Measurements from ENCODE around the gene VRK2.
"Not testable (repeated sequence)": the region's sequence is repeated elsewhere in the genome, so short reads cannot be mapped to it uniquely, and the experiment has no call there.

VRK2 gene

DNA sequence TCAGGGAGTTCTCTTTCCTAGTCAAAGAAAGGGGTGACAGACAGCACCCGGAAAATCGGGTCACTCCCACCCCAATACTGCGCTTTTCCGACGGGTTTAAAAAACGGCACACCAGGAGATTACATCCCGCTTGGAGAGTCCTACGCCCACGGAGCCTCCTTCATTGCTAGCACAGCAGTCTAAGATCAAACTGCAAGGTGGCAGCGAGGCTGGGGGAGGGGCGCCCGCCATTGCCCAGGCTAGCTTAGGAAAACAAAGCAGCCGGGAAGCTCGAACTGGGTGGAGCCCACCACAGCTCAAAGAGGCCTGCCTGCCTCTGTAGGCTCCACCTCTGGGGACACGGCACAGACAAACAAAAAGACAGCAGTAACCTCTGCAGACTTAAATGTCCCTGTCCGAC is 125.2 kb downstream of the VRK2 start:
- not testable (repeated sequence) for H3K4me2 ChIP-seq (ENCODE audit: low read length); H3K4me1 ChIP-seq (ENCODE audit: control insufficient read depth, insufficient read depth, low read length); H3K4me3 ChIP-seq (ENCODE audit: low read length); H3K9ac ChIP-seq (ENCODE audit: low read depth, low read length); H3K9me3 ChIP-seq (replicated peaks; ENCODE audit: low read length); H3K27me3 ChIP-seq (ENCODE audit: control insufficient read depth, insufficient read depth, low read length); H3K36me3 ChIP-seq (ENCODE audit: insufficient read depth, low read length)

DNA sequence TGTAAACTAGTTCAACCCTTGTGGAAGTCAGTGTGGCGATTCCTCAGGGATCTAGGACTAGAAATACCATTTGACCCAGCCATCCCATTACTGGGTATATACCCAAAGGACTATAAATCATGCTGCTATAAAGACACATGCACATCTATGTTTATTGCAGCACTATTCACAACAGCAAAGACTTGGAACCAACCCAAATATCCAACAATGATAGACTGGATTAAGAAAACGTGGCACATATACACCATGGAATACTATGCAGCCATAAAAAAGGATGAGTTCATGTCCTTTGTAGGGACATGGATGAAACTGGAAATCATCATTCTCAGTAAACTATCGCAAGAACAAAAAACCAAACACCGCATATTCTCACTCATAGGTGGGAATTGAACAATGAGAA is 130.6 kb downstream of the VRK2 start:
- not testable (repeated sequence) for H3K4me3 ChIP-seq (ENCODE audit: low read length); H3K27me3 ChIP-seq (ENCODE audit: control insufficient read depth, insufficient read depth, low read length); H3K4me1 ChIP-seq (ENCODE audit: control insufficient read depth, insufficient read depth, low read length); H3K9ac ChIP-seq (ENCODE audit: low read depth, low read length); H3K36me3 ChIP-seq (ENCODE audit: insufficient read depth, low read length); H3K9me3 ChIP-seq (replicated peaks; ENCODE audit: low read length); H3K4me2 ChIP-seq (ENCODE audit: low read length)

DNA sequence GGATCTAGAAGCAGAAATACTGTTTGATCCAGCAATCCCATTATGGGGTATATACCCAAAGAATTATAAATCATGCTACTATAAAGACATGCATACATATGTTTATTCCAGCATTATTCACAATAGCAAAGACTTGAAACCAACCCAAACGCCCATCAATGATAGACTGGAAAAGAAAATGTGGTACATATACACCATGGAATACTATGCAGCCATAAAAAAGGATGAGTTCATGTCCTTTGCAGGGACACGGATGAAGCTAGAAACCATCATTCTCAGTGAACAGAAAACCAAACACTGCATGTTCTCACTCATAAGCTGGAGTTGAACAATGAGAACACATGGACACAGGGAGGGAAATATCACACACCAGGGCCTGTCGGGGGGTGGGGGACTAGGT is 133.6 kb downstream of the VRK2 start:
- not testable (repeated sequence) for H3K36me3 ChIP-seq (ENCODE audit: insufficient read depth, low read length); H3K4me1 ChIP-seq (ENCODE audit: control insufficient read depth, insufficient read depth, low read length); H3K4me3 ChIP-seq (ENCODE audit: low read length); H3K9ac ChIP-seq (ENCODE audit: low read depth, low read length); H3K9me3 ChIP-seq (replicated peaks; ENCODE audit: low read length); H3K4me2 ChIP-seq (ENCODE audit: low read length); H3K27me3 ChIP-seq (ENCODE audit: control insufficient read depth, insufficient read depth, low read length)

DNA sequence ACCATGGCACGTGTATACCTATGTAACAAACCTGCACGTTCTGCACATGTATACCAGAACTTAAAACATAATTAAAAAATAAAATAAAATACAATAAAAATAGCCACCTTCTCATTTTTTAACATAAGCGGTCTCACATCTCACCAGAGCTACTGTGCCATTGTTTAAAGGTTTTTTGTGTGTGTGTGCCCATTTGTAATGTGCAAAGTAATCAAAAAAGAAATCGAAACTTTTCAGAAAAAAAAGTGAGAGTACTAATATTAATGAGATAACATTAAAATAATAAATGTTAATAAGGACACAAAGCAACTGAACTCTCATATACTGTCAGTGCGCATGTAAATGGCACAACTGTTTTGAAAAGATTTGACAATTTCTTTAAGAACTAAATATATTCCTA is 134.0 kb downstream of the VRK2 start:
- H3K4me1 ChIP-seq (ENCODE audit: control insufficient read depth, insufficient read depth, low read length), result no peaks in the 10 kb centered on the region
- no peak overlapping the region for H3K4me3 ChIP-seq (ENCODE audit: low read length)
- H3K27me3 ChIP-seq (ENCODE audit: control insufficient read depth, insufficient read depth, low read length), result no peaks in the 10 kb centered on the region
- H3K9ac ChIP-seq (ENCODE audit: low read depth, low read length), result no peak overlapping the region
- H3K4me2 ChIP-seq (ENCODE audit: low read length), result no peak overlapping the region
- H3K9me3 ChIP-seq (replicated peaks; ENCODE audit: low read length), result no peaks in the 10 kb centered on the region
- H3K36me3 ChIP-seq (ENCODE audit: insufficient read depth, low read length), result no peaks in the 10 kb centered on the region

DNA sequence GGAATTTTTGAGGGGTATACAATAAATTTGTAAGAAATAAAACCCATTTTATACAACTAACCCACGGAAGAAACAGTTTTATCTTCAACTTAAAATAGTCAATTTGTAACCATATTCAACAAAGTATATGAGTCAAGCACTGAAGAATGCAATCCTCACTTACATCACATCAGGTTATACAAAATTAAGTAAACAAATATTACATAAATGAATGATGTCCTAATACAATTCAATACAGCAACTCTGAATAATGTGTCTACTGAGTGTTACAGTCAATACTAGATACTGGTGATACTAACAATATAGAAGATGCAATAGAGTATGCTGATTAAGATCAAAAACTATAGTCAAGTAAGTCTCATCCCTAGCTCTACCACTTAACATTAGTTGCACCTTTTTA is 135.9 kb downstream of the VRK2 start:
- Histone ChIP-seq H3K36me3 (ENCODE audit: insufficient read depth, low read length) (no peaks in the 10 kb centered on the region), H3K4me1 (ENCODE audit: control insufficient read depth, insufficient read depth, low read length) (no peaks in the 10 kb centered on the region), H3K4me2 (ENCODE audit: low read length) (no peak overlapping the region), H3K27me3 (ENCODE audit: control insufficient read depth, insufficient read depth, low read length) (no peaks in the 10 kb centered on the region), H3K4me3 (ENCODE audit: low read length) (no peak overlapping the region), H3K9me3 (replicated peaks; ENCODE audit: low read length) (no peaks in the 10 kb centered on the region), H3K9ac (ENCODE audit: low read depth, low read length) (no peak overlapping the region)

DNA sequence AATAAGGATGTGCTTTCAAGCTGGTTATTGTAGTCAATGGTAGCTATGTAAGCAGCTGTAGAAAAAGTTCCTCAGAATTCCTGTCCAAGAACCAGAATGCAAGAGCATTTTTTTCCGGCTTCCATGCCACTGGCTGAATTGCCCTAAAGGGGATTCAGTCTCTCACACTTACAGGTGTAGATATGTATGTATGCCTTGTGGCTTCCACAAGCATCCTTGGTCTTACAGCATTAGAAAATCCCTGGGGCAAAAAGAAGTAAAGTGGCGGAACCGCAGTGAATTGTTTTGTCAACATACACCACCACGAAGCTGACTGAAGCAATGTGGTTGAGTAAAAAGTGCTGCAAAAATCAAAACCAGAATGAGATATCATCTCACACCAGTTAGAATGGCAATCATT is 139.9 kb downstream of the VRK2 start:
- Histone ChIP-seq H3K4me2 (ENCODE audit: low read length) (no peak overlapping the region), H3K9me3 (replicated peaks; ENCODE audit: low read length) (no peaks in the 10 kb centered on the region), H3K4me1 (ENCODE audit: control insufficient read depth, insufficient read depth, low read length) (no peaks in the 10 kb centered on the region), H3K9ac (ENCODE audit: low read depth, low read length) (no peak overlapping the region), H3K36me3 (ENCODE audit: insufficient read depth, low read length) (no peaks in the 10 kb centered on the region), H3K4me3 (ENCODE audit: low read length) (no peak overlapping the region), H3K27me3 (ENCODE audit: control insufficient read depth, insufficient read depth, low read length) (no peaks in the 10 kb centered on the region)

DNA sequence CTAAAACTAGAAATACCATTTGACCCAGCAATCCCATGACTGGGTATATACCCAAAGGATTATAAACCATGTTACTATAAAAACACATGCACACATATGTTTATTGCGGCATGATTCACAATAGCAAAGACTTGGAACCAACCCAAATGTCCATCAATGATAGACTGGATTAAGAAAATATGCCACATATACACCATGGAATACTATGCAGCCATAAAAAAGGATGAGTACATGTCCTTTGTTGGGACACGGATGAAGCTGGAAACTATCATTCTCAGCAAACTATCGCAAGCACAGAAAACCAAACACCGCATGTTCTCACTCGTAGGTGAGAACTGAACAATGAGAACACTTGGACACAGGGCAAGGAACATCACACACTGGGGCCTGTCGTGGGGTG is 140.4 kb downstream of the VRK2 start:
- H3K27me3 ChIP-seq (ENCODE audit: control insufficient read depth, insufficient read depth, low read length); H3K4me1 ChIP-seq (ENCODE audit: control insufficient read depth, insufficient read depth, low read length); H3K9ac ChIP-seq (ENCODE audit: low read depth, low read length); H3K4me2 ChIP-seq (ENCODE audit: low read length); H3K36me3 ChIP-seq (ENCODE audit: insufficient read depth, low read length); H3K4me3 ChIP-seq (ENCODE audit: low read length); H3K9me3 ChIP-seq (replicated peaks; ENCODE audit: low read length): not testable (repeated sequence)

DNA sequence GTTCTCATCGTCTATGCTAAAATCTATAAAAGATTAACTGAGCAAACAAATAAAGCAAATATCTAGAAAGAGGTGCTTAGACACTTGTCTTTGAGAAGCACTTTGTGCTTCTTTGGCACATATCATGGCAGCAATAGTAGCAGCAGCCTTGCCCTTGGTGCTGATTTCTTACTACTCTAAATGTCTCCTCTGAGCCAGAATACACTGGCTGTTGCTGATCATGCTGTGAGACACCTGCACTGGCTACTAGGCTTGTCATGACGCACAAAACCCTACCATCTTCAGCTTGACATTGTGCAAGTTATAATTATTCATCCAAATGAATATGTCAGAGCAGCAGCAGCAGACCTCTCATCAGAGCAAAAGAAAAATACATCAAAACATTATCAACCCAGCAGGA is 147.9 kb downstream of the VRK2 start:
- H3K9ac ChIP-seq (ENCODE audit: low read depth, low read length), result no peak overlapping the region
- H3K4me1 ChIP-seq (ENCODE audit: control insufficient read depth, insufficient read depth, low read length), result no peaks in the 10 kb centered on the region
- no peaks in the 10 kb centered on the region for H3K9me3 ChIP-seq (replicated peaks; ENCODE audit: low read length)
- no peaks in the 10 kb centered on the region for H3K36me3 ChIP-seq (ENCODE audit: insufficient read depth, low read length)
- H3K4me2 ChIP-seq (ENCODE audit: low read length), result no peak overlapping the region
- no peaks in the 10 kb centered on the region for H3K27me3 ChIP-seq (ENCODE audit: control insufficient read depth, insufficient read depth, low read length)
- no peak overlapping the region for H3K4me3 ChIP-seq (ENCODE audit: low read length)

DNA sequence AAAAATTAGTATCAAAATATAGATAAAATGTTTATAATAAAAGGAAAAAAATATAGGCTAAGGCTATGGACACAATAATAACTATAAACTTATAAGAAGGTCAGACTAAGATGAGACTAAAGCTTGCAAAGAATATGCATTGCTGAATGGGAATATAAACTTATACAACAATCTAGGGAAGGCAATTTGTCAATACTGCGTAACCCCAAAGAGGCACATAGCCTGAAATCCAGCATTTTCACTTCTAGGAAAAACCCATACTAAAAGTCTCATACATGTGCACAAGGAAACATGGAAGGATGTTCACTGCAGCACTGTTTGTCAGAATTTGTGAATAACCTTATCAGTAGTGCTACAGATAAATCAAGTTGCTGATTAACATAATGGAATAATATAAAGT is 149.1 kb downstream of the VRK2 start:
- no peaks in the 10 kb centered on the region for H3K36me3 ChIP-seq (ENCODE audit: insufficient read depth, low read length)
- no peaks in the 10 kb centered on the region for H3K27me3 ChIP-seq (ENCODE audit: control insufficient read depth, insufficient read depth, low read length)
- H3K4me3 ChIP-seq (ENCODE audit: low read length), result no peak overlapping the region
- H3K9me3 ChIP-seq (replicated peaks; ENCODE audit: low read length), result no peaks in the 10 kb centered on the region
- H3K9ac ChIP-seq (ENCODE audit: low read depth, low read length), result no peak overlapping the region
- H3K4me2 ChIP-seq (ENCODE audit: low read length), result no peak overlapping the region
- no peaks in the 10 kb centered on the region for H3K4me1 ChIP-seq (ENCODE audit: control insufficient read depth, insufficient read depth, low read length)

DNA sequence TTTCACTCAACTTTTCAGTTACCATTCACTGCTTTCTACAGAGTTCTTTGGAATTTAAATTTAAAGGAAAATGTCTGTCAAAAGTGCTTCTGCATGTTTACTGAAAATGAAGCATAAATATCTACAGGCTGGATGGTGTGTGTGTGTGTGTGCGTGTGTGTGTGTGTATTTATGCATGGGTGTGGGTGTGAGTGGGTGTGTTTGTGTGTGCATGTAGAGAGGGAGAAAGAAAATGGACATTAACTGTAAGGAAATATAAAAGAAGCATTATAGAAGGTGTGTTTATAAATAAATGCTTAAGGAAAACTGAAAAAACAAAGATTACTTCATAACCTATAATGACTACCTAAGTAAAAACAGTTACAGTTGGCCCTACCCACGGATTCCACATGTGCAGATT is 151.3 kb downstream of the VRK2 start:
- Histone ChIP-seq H3K27me3 (ENCODE audit: control insufficient read depth, insufficient read depth, low read length) (no peaks in the 10 kb centered on the region), H3K4me2 (ENCODE audit: low read length) (no peak overlapping the region), H3K9ac (ENCODE audit: low read depth, low read length) (no peak overlapping the region), H3K4me1 (ENCODE audit: control insufficient read depth, insufficient read depth, low read length) (no peaks in the 10 kb centered on the region), H3K4me3 (ENCODE audit: low read length) (no peak overlapping the region), H3K9me3 (replicated peaks; ENCODE audit: low read length) (no peaks in the 10 kb centered on the region), H3K36me3 (ENCODE audit: insufficient read depth, low read length) (no peaks in the 10 kb centered on the region)

DNA sequence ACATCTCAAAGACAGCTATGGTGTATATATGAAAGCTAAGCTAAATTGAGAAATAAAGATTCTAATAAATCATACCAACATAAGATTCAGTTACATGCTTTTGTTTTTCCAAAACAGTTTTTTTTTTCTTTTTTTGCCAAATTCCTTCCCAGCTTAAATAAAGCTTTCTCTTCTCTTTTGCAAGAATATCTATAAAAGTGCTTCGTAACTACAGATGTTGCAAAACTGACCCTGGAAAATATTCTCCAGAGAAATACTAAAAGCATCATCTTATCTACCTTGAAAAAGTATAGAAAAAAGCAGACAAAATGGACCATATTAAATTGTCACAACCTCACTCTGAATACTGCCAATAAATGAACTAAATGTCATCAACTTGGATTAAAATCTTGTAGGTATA is 155.8 kb downstream of the VRK2 start:
- no peak overlapping the region for H3K4me2 ChIP-seq (ENCODE audit: low read length)
- H3K9ac ChIP-seq (ENCODE audit: low read depth, low read length), result no peak overlapping the region
- no peaks in the 10 kb centered on the region for H3K27me3 ChIP-seq (ENCODE audit: control insufficient read depth, insufficient read depth, low read length)
- peaks cover 2% of the 10 kb centered on the region for H3K36me3 ChIP-seq (ENCODE audit: insufficient read depth, low read length)
- H3K9me3 ChIP-seq (replicated peaks; ENCODE audit: low read length), result no peaks in the 10 kb centered on the region
- no peak overlapping the region for H3K4me3 ChIP-seq (ENCODE audit: low read length)
- H3K4me1 ChIP-seq (ENCODE audit: control insufficient read depth, insufficient read depth, low read length), result peaks cover 8% of the 10 kb centered on the region

DNA sequence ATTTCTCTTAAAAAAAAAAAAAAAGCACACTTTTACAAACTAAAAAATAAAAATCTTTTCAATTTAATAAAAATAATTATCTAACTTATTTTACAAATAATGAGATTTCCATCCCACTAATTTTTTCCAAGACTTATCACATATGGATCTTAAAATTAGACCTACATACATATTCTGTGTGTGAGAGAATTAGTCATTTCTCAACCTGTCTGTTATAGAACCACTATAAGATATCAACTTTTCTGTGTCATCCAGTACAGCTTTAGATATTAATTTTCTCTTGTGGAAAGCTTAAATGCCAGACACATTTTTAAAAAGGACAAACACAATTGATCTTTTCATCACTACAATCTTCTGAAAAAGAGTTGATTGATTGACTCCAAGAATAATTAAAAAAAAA is 156.4 kb downstream of the VRK2 start:
- Histone ChIP-seq H3K36me3 (ENCODE audit: insufficient read depth, low read length) (peaks cover 2% of the 10 kb centered on the region), H3K4me3 (ENCODE audit: low read length) (no peak overlapping the region), H3K9me3 (replicated peaks; ENCODE audit: low read length) (no peaks in the 10 kb centered on the region), H3K4me2 (ENCODE audit: low read length) (no peak overlapping the region), H3K27me3 (ENCODE audit: control insufficient read depth, insufficient read depth, low read length) (no peaks in the 10 kb centered on the region), H3K4me1 (ENCODE audit: control insufficient read depth, insufficient read depth, low read length) (peaks cover 8% of the 10 kb centered on the region), H3K9ac (ENCODE audit: low read depth, low read length) (no peak overlapping the region)
